ENCODE results near the gene POLR2L.

Gene POLR2L

GRCh38 chr11:842370-843002 lies at the start of gene POLR2L, which contains the start of gene TSPAN4:
TSS of gene POLR2L (minus strand) at chr11:842529. CDS start at chr11:842508, 21 bp downstream.
TSS of gene TSPAN4 (plus strand) at chr11:842852. CDS start at chr11:850305, 7,453 bp downstream.
- peak; percentile 87 for DNase-seq

DNA sequence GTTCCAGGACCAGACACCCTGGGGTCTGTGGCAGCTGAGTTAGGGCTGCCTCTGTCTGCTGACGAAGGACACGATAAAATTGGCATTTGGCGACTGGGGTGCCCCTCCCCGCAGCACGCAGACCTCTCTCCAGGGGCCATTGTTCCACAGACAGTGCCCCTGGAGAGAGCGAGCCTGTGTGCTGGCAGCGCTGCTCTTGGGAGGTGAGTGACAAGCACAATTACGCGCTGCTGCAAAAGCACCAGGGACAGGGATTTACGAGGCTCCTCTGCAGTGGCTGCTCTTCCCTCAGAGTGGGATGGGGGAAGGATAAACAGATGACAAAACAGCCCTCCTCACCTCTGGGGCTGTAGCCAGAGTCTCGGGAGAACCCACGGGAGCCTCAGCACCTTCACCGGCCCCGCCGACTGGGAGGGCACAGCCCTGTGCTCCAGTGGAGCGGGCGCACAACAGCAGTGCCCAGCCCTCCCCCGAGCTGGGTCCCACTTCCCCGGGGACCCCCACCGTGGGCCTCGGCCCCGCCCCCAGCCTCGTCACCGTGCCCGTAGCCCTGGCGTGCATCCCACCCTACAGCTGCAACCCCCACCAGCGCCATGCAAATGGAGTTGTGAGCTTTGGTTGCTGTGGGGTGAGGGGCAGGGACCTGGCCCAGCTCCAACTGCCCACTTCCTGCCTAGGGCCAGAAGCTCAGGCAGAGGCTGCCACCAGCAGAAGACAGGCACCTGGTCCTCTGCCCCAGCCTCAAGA lies 48.6 kb upstream of the POLR2L start:
- no peak for DNase-seq

DNA sequence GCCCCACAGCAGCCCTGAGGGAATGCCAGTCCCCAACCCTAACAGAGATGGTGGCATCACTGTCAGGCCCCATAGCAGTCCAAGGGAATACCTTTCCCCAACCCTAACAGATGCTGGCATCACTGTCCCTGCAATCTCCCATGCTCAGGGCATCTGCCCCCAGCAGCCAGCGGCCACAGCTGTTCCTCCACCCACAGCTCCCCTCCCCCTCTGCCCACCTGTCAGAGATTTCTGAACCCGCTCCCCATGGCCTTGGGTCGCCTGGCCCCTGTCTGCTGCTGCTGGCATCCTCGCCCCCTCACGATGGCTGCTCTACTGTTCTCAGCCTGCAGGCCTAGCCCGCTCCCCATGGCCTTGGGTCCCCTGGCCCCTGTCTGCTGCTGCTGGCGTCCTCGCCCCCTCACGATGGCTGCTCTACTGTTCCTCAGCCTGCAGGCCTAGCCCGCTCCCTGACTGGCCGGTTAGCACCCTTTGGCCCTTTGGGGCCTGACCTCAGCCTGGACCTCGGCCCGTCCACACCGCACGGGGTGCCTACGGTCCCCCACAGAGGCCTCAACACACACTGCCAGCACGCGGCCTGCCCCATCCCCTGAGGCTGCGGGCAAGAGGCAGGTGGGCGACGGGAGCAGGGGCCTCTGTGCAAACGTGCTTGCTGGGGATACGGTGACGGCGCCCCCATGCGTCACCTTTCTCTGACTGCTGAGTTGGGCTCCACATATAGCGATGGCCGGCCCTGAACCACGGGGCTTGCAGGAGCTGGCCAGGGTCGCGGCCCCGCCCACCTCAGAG lies 47.6 kb upstream of the POLR2L start:
- no peak for DNase-seq

DNA sequence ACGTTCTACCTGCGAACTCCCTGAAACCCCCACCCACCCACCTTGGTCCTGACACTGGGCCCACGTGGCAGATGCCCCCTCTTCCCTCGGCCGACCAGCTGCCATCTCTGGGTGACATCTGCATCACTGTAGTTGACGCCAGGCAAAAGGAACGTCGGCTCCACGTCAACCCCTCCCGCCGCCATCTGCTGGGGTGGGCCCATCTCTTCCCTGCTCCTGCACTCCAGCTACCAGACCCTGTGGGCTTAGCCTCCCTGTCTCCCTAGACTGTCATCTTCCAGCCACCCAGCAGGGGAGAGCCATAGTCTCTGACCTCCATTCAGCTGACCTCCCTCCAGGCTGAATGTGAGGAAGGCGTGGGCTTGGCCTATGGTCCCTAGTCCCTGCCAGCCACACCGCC lies 46.9 kb upstream of the POLR2L start:
- DNase-seq = no peak

GRCh38 chr11:888310-889212 lies 46.2 kb upstream of the POLR2L start:
- no peak for DNase-seq

DNA sequence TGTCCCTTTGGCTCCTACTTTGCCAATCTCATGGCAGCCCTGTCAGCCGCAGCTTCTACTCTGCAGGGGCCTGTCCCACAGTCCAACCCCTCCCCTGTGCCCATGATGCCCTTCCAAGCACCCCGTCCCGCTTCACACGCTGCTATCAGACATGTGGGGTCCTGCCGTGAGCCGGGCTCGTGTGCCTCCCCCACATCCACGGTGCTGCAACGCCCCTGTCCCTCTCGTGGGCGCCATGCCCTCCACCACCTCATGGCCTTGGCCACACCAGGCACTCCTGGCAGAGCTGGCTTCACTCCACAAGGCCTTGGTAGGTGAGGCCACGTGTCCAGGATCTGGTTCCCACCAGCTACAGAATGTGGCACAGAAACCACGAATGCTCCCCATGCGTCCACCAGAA lies 45.3 kb upstream of the POLR2L start:
- DNase-seq = no peak

GRCh38 chr11:886568-886967 lies 44.2 kb upstream of the POLR2L start:
- no peak for DNase-seq

GRCh38 chr11:884578-885070 lies 42.3 kb upstream of the POLR2L start:
- no peak for DNase-seq

DNA sequence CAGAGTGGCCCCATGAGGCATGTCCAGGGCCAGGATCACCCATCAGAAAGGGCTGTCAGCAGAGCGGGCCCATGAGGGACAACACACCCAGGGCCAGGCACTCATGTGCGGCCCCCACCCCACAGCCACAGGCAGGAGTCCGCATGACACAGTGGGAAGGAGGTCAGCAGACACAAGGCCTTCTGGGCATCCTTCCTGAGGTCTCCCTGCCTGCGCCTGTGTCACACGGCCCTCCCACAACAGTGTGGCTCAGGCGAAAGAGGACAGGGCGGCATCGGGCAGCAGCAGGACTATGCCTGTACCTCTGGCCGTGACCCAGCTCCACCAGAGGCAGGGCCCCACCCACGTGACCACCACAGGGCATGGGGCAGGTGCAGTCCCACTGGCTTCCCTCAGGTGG lies 41.2 kb upstream of the POLR2L start:
- no peak for DNase-seq

DNA sequence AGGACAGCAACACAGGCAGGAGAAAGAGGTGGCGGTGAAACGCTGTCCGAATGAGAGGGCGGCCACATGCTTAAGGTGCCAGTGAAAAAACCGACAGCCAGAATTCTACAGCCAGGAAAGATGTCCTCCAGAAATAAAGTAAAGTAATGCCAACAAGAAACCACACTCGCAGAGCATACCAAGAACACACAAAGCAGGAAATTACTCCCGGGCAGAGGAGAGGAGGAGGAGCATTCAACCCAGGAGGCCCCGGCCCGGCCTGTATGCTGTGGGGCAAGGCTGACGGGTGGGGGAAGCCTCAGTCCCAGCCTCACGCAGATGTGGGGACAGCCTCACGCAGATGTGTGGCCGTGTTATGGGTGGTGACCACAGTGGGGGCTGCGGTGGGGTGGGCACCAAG lies 40.3 kb upstream of the POLR2L start:
- no peak for DNase-seq

DNA sequence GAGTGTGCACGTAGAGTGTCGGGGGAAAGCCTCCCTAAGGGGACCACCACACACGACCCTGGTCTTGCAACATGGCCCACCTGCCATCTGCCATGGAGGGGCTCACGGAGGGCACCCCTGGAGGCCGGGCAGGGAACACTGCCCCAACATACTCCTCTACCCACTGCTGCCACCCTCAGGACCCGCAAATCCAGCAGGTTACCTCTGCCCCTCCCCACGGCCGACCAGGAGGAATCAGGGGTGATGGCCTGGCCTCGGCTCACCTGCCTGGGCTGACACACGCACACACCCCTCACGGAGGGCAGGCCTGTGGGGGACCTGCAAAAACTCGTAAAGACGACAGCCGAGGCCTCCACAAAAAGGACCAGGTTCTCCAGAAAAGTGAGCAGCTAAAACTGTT lies 38.1 kb upstream of the POLR2L start:
- DNase-seq = no peak

GRCh38 chr11:877565-877964 lies 35.2 kb upstream of the POLR2L start:
- DNase-seq = peak; percentile 12

DNA sequence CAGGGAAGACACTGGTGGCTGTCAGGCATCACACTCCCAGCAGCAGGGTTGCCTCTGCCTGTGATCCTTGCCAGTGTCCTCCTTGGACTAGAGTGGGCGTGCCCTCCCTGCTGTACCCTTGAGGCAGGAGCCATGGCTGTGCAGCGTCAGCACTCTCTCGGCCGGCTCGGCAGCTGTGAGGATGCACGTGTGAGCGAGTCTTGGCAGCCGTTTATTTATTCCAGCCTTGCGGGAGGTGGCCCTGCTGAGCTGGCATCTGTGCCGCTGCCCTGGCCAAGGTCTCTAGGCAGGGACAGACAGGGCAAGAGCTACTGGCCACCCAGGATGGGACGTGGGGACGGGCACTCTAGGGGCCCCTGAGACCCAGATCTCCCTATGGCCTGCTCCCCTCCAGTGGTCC lies 34.2 kb upstream of the POLR2L start:
- DNase-seq = no peak

DNA sequence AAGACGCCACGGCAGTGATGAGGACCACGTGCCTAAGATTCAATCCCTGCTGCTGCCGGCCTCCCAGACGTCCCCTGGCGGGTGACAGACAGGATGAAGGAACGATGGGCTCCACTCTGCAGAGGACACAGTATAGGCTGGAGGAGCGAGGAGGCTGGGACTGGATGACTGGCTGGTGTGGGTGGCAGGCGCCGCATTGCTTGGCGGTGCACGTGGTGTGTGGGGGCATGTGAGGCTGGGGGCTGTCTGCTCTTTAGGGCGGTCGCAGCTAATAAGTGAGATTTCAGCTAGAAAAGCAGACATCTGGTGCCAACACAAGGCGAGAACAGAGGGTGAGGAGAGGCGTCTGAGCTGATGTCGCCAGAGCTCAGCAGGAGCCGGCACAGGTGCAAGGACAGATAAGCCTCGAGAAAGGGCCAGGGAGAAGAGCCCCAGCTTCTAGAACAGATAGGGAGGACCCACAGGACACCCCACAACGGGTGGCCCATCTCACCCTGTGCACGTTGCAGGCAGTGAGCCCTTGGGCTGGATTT lies 33.5 kb upstream of the POLR2L start:
- no peak for DNase-seq

DNA sequence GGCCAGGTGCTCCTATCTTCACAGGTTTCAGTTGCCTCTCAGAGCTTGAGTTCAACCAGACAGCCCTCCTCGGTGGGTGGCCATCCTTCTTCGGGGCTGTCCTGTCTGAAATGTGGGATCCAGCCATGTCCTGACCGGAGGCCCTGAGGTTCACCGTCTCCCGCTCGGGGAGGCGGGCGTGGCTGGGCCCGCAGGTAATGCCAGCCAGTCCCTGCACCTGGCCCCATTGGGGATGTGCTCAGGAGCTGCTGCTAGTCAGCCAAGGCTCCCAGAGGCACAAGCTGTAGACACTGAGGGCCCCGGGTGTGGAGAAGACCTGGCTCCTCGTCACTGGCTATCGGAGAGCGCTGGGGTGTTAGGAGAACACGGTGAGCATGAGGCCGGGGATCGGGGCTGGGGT lies 32.9 kb upstream of the POLR2L start:
- no peak for DNase-seq

DNA sequence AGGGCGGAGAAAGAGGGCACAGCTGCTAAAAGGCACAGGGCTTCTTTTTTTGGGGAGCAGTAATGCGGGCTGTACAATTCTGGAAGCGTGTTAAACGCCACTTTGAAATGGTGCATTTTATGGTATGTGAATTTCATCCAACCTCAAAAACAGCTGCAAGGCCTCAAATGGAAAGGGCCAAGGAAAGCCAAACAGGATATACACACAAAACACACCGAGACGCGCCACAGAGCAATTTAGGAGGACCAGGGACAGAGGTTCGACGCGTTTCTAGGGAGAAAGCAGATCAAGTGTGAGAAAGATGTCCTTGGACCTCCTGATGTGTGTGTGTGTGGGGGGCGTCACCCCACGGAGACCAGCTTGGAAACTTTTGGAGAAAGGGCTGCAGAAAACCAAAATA lies 31.4 kb upstream of the POLR2L start:
- no peak for DNase-seq

DNA sequence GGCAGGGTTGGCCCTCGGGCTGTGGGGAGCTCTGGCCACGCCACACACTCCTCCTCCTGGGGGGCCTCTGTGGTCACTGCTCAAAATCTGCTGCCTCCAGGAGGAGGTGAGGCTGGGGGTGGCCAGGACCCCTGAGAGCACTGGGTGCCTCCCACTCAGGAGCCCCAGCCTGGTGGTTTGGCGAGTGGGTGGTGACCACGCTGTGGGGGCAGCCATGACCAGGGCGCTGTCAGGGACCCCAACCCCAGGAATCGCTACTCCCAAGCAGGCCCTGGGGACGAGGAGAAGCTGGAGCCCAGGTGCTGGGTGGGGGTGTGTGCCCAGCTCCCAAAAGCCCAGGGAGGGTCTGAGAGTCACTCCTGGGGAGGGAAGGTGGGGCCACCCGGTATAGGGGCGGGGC lies 30.5 kb upstream of the POLR2L start:
- no peak for DNase-seq

GRCh38 chr11:871472-871871 lies 29.1 kb upstream of the POLR2L start:
- DNase-seq = no peak

DNA sequence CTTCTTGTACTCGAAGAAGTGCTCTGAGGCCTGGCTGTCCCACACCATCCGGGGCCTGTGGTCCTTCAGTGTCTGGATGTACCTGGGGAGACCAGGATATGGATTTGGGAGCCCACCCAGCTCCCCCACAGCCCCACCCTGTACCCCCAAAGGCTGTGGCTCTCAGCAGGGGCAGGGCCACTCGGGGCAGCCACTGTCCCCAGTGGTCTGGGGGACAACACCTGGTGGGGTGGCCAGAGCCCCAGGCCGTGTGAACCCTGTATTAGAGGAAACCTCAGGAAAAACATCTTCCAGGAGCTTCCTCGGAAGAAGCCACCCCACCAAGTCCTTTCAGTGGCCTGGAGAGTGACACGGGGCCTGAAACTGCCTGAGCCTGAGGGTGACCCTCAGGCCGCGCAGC lies 28.1 kb upstream of the POLR2L start:
- DNase-seq = no peak

DNA sequence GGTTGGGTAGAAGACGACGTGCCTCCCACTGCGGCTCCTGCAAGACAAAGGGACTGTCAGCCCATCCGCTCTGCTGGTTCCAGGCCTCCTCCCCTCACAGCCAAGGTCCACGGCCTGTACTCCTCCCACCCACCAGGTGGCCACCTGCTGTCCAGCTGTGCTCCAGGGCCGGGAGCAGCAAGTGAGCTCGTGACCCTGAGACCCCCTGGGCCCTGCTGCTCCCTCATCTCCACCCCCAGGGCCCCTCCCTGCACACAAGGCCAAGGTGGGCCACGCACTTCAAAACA lies 27.7 kb upstream of the POLR2L start:
- no peak for DNase-seq

DNA sequence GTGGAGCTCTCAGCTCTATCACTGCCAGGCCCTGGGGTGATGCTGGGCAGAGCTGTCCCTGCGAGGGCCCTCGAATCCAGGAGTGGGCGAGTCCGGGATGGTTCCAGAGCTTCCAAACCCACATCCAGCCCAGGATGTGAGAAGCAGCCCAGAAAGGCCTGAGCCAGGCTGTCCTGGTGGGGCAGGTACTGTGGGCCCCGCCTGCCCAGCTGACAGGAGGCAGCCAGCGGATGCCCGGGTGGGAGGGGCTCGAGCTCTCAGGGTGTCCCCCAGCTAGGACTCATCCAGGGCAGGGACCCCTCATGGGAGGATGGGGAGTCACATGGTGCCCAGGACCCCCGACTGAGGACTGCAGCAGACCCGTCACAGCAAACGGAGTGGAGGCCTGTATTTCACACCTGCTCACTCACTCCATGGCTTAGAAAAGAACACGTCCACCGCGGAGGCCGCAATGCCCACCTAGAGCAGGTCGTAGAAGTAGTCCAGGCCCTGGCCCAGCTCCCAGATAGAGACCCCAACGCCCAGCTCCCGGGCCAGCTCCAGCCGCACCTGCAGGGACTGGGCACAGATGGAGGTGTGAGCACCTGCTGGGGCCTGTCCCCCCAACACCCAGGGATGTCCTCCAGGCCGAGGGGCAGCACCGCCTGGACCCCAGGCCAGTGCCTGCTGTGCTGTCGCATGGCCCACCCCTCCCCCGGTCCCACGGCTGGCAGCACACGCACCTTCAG lies 27.2 kb upstream of the POLR2L start:
- no peak for DNase-seq

DNA sequence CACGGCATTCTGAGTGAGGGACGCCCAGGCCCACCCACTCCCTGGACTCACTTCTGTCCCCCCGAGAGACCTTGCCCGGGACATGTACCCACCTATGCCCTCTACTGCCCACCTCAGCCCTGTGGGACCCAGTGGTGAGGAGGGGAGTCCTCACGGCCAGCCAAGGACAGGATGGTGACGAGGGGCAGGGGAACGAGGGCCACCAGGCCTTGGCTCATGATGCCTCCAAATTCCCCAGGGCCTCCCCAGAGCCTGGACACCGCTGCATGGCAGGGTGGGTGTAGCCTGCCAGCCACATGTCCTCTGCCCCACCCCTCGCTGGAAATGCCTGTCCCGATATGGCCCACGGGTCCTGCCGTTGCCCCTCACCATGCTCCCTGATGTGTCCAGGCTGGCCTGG lies 26.5 kb upstream of the POLR2L start:
- no peak for DNase-seq

All from stimulated activated naive CD4-positive, alpha-beta T cell treated with Interleukin-2 at 50 U/mL for 16 hours (primary cell).